Measurements from ENCODE around the gene GAGE12F. TPM values are rescaled to one million over a fixed set of nuclear protein-coding genes. Genes with fewer than 3 reads are reported as not detected.

The GAGE12F gene
- total RNA-seq, 2 donors from 2014 or later = not detected

DNA sequence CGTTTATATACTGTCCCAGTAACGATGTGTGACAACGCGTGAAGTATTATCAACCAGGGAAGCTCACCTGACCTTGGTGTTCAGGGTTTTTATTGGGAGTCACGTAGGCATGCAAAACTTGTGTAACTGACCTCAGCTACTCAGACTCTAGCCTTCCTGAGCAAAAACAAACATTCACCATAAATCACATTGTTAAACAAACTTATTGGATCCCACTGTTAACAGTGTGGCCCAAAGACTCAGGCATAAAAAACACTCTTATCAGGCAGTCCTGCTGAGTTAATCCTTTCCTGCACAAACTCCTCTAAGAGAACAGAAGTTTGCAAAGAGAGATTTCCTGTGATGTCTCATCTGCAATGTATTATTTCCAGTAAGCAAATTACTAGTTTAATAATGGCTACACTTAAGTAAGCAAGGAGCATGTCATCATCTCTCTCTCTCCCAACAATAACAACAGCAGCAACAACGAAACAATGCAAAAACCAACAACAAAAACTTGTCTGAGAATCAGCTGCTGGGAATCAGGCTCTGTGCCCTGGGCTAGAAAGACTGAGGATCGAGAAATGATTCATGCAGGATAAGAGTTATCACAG, 50.2 kb downstream of the GAGE12F start:
- TF ChIP-seq, protein P1, sequence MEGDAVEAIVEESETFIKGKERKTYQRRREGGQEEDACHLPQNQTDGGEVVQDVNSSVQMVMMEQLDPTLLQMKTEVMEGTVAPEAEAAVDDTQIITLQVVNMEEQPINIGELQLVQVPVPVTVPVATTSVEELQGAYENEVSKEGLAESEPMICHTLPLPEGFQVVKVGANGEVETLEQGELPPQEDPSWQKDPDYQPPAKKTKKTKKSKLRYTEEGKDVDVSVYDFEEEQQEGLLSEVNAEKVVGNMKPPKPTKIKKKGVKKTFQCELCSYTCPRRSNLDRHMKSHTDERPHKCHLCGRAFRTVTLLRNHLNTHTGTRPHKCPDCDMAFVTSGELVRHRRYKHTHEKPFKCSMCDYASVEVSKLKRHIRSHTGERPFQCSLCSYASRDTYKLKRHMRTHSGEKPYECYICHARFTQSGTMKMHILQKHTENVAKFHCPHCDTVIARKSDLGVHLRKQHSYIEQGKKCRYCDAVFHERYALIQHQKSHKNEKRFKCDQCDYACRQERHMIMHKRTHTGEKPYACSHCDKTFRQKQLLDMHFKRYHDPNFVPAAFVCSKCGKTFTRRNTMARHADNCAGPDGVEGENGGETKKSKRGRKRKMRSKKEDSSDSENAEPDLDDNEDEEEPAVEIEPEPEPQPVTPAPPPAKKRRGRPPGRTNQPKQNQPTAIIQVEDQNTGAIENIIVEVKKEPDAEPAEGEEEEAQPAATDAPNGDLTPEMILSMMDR (IDR thresholded peaks at IDR 0.05) = no peak
- Histone ChIP-seq H3K27me3 (no peaks in the 10 kb centered on the region), H3K9me3 (no peaks in the 10 kb centered on the region), H3K27ac (no peak overlapping the region), H3K4me1 (no peaks in the 10 kb centered on the region), H3K4me3 (no peak overlapping the region), H3K36me3 (no peaks in the 10 kb centered on the region)
- DNase-seq (ENCODE audit: low spot score) = no peak

Other genes starting within 250 kb of the GAGE12F start
- not detected for gene GAGE12J, start 238.8 kb upstream of the GAGE12F start, total RNA-seq
- not detected for gene GAGE13, start 229.3 kb upstream of the GAGE12F start, total RNA-seq
- not detected for gene GAGE12C, start 28.7 kb upstream of the GAGE12F start, total RNA-seq
- gene GAGE12D, start 19.1 kb upstream of the GAGE12F start, total RNA-seq = not detected
- not detected for gene GAGE12E, start 9.6 kb upstream of the GAGE12F start, total RNA-seq
- not detected for gene GAGE12G, start 9.6 kb downstream of the GAGE12F start, total RNA-seq
- gene GAGE12H, start 19.1 kb downstream of the GAGE12F start, total RNA-seq = not detected
- not detected for gene GAGE2A, start 28.7 kb downstream of the GAGE12F start, total RNA-seq
- not detected for gene GAGE1, start 38.2 kb downstream of the GAGE12F start, total RNA-seq
- not detected for gene PAGE1, start 135.1 kb downstream of the GAGE12F start, total RNA-seq

Data from right atrium auricular region (tissue), 2 donors.